Measurements from ENCODE around the gene ATP12A. TPM values are rescaled to one million over a fixed set of nuclear protein-coding genes. Genes with fewer than 3 reads are reported as not detected.

The ATP12A gene
- total RNA-seq, 2 donors from 2014 or later, result 0.12 to 0.42 TPM

- no peak overlapping the region for H3K27ac Mint-ChIP-seq
Observed at GRCh38 chr13:24670961-24671381, 9.2 kb upstream of the ATP12A start.

GRCh38 chr13:24671386-24672113, 8.7 kb upstream of the ATP12A start:
- Mint-ChIP-seq H3K9me3 (no peaks in the 10 kb centered on the region), H3K36me3 (no peaks in the 10 kb centered on the region), H3K27ac (peak overlapping the region in 1 of 2 donors; percentile 47), H3K4me1 (ENCODE audit: low read depth in 2 of 2) (peaks cover 5 to 15% of the 10 kb centered on the region in 2 donors), H3K27me3 (peaks cover 0 to 10% of the 10 kb centered on the region in 2 donors), H3K4me3 (no peak overlapping the region)
- DNase-seq (ENCODE audit: low spot score), result no peak
- ATAC-seq, result no peak

More at GRCh38 chr13:24670961-24671381, 9.2 kb upstream of the ATP12A start:
- no peak for ATAC-seq
- no peaks in the 10 kb centered on the region for H3K9me3 Mint-ChIP-seq
- no peak for DNase-seq (ENCODE audit: low spot score)
- peaks cover 5 to 15% of the 10 kb centered on the region in 2 donors for H3K4me1 Mint-ChIP-seq (ENCODE audit: low read depth in 2 of 2)
- H3K27me3 Mint-ChIP-seq, result peaks cover 0 to 9% of the 10 kb centered on the region in 2 donors
- no peaks in the 10 kb centered on the region for H3K36me3 Mint-ChIP-seq
- H3K4me3 Mint-ChIP-seq, result no peak overlapping the region

GRCh38 chr13:24672141-24673132, 7.8 kb upstream of the ATP12A start:
- Mint-ChIP-seq H3K36me3 (no peaks in the 10 kb centered on the region), H3K27ac (no peak overlapping the region), H3K27me3 (peaks cover 0 to 10% of the 10 kb centered on the region in 2 donors), H3K9me3 (no peaks in the 10 kb centered on the region), H3K4me1 (ENCODE audit: low read depth in 2 of 2) (peaks cover 5 to 15% of the 10 kb centered on the region in 2 donors), H3K4me3 (no peak overlapping the region)
- no peak for ATAC-seq
- DNase-seq (ENCODE audit: low spot score), result no peak

- no peaks in the 10 kb centered on the region for H3K9me3 Mint-ChIP-seq
- H3K4me3 Mint-ChIP-seq, result no peak overlapping the region
- DNase-seq (ENCODE audit: low spot score), result no peak
Observed at GRCh38 chr13:24675806-24676570, 4.2 kb upstream of the ATP12A start.

GRCh38 chr13:24678151-24678550, 2.1 kb upstream of the ATP12A start:
- DNase-seq (ENCODE audit: low spot score), result no peak
- ATAC-seq, result no peak
- H3K9me3 Mint-ChIP-seq, result no peaks in the 10 kb centered on the region
- H3K4me3 Mint-ChIP-seq, result no peak overlapping the region
- peaks cover 11 to 21% of the 10 kb centered on the region in 2 donors for H3K4me1 Mint-ChIP-seq (ENCODE audit: low read depth in 2 of 2)
- no peak overlapping the region for H3K27ac Mint-ChIP-seq
- peaks cover 25 to 35% of the 10 kb centered on the region in 2 donors for H3K27me3 Mint-ChIP-seq
- H3K36me3 Mint-ChIP-seq, result no peaks in the 10 kb centered on the region

More at GRCh38 chr13:24675806-24676570, 4.2 kb upstream of the ATP12A start:
- peaks cover 8 to 11% of the 10 kb centered on the region in 2 donors for H3K4me1 Mint-ChIP-seq (ENCODE audit: low read depth in 2 of 2)
- no peak overlapping the region for H3K27ac Mint-ChIP-seq
- ATAC-seq, result no peak
- peaks cover 22 to 23% of the 10 kb centered on the region in 2 donors for H3K27me3 Mint-ChIP-seq
- H3K36me3 Mint-ChIP-seq, result no peaks in the 10 kb centered on the region

- Mint-ChIP-seq H3K27me3 (peaks cover 25 to 35% of the 10 kb centered on the region in 2 donors), H3K4me1 (ENCODE audit: low read depth in 2 of 2) (peaks cover 24 to 35% of the 10 kb centered on the region in 2 donors), H3K36me3 (no peaks in the 10 kb centered on the region), H3K27ac (no peak overlapping the region), H3K9me3 (no peaks in the 10 kb centered on the region), H3K4me3 (peak overlapping the region; percentile 23)
- no peak for ATAC-seq
- no peak for DNase-seq (ENCODE audit: low spot score)
Observed at GRCh38 chr13:24679686-24680085, 522 bp upstream of the ATP12A start.

- Mint-ChIP-seq H3K4me3 (no peak overlapping the region), H3K9me3 (no peaks in the 10 kb centered on the region), H3K4me1 (ENCODE audit: low read depth in 2 of 2) (peaks cover 34 to 41% of the 10 kb centered on the region in 2 donors), H3K36me3 (no peaks in the 10 kb centered on the region), H3K27me3 (peaks cover 29 to 47% of the 10 kb centered on the region in 2 donors), H3K27ac (peak overlapping the region in 1 of 2 donors; percentile 32)
- ATAC-seq, result no peak
- DNase-seq (ENCODE audit: low spot score), result no peak
Observed at GRCh38 chr13:24680921-24681604, 855 bp downstream of the ATP12A start.

GRCh38 chr13:24681930-24682329, 1.7 kb downstream of the ATP12A start:
- H3K4me3 Mint-ChIP-seq, result no peak overlapping the region
- H3K9me3 Mint-ChIP-seq, result no peaks in the 10 kb centered on the region
- peak overlapping the region in 1 of 2 donors; percentile 32 for H3K27ac Mint-ChIP-seq
- DNase-seq (ENCODE audit: low spot score) (no peak), ATAC-seq (no peak)
- H3K36me3 Mint-ChIP-seq, result no peaks in the 10 kb centered on the region
- H3K27me3 Mint-ChIP-seq, result peaks cover 33 to 55% of the 10 kb centered on the region in 2 donors
- H3K4me1 Mint-ChIP-seq (ENCODE audit: low read depth in 2 of 2), result peaks cover 34 to 41% of the 10 kb centered on the region in 2 donors

- H3K4me3 Mint-ChIP-seq, result no peak overlapping the region
- no peaks in the 10 kb centered on the region for H3K36me3 Mint-ChIP-seq
- no peak for DNase-seq (ENCODE audit: low spot score)
- peaks cover 34 to 41% of the 10 kb centered on the region in 2 donors for H3K4me1 Mint-ChIP-seq (ENCODE audit: low read depth in 2 of 2)
- H3K9me3 Mint-ChIP-seq, result no peaks in the 10 kb centered on the region
- H3K27me3 Mint-ChIP-seq, result peaks cover 35 to 59% of the 10 kb centered on the region in 2 donors
- H3K27ac Mint-ChIP-seq, result peak overlapping the region in 1 of 2 donors; percentile 32
- ATAC-seq, result no peak
Observed at GRCh38 chr13:24682353-24682752, 2.1 kb downstream of the ATP12A start.

GRCh38 chr13:24683351-24683750, 3.1 kb downstream of the ATP12A start:
- Mint-ChIP-seq H3K4me1 (ENCODE audit: low read depth in 2 of 2) (peaks cover 34 to 41% of the 10 kb centered on the region in 2 donors), H3K36me3 (no peaks in the 10 kb centered on the region), H3K4me3 (peak overlapping the region; percentile 57), H3K9me3 (no peaks in the 10 kb centered on the region), H3K27me3 (peaks cover 37 to 60% of the 10 kb centered on the region in 2 donors), H3K27ac (peak overlapping the region in 1 of 2 donors; percentile 49)
- ATAC-seq, result no peak
- DNase-seq (ENCODE audit: low spot score), result no peak

- H3K27ac Mint-ChIP-seq, result peak overlapping the region; percentile 49 to 69
- peak; percentile 83 to 85 for ATAC-seq
- H3K27me3 Mint-ChIP-seq, result peaks cover 41 to 61% of the 10 kb centered on the region in 2 donors
- peak overlapping the region; percentile 17 for H3K4me3 Mint-ChIP-seq
- no peaks in the 10 kb centered on the region for H3K9me3 Mint-ChIP-seq
- no peaks in the 10 kb centered on the region for H3K36me3 Mint-ChIP-seq
- peak; percentile 72 for DNase-seq (ENCODE audit: low spot score)
- H3K4me1 Mint-ChIP-seq (ENCODE audit: low read depth in 2 of 2), result peaks cover 34 to 41% of the 10 kb centered on the region in 2 donors
Observed at GRCh38 chr13:24683838-24684599, 3.8 kb downstream of the ATP12A start.

- Mint-ChIP-seq H3K36me3 (no peaks in the 10 kb centered on the region), H3K4me1 (ENCODE audit: low read depth in 2 of 2) (peaks cover 34 to 39% of the 10 kb centered on the region in 2 donors), H3K4me3 (peak overlapping the region; percentile 17), H3K27ac (peak overlapping the region; percentile 22 to 69), H3K9me3 (no peaks in the 10 kb centered on the region), H3K27me3 (peaks cover 37 to 55% of the 10 kb centered on the region in 2 donors)
- ATAC-seq (peak; percentile 51 to 56), DNase-seq (ENCODE audit: low spot score) (peak; percentile 67)
Observed at GRCh38 chr13:24684600-24684998, 4.4 kb downstream of the ATP12A start.

Data from natural killer cell treated with Interleukin-12 subunit alpha and Interleukin-12 subunit beta and Interleukin-15 and Interleukin-18, amount 100 ng/mL, for 72 hours (primary cell).